K562 (cell line): ENCODE measurements around the gene USP7.

Experiments
- ESRRA ChIP-seq: fragments of 450-650 bp; IDR thresholded peaks from 2 replicates; pipeline ENCODE4 v1.6.1; 2014; ENCODE audit warnings: low read depth, mild to moderate bottlenecking, moderate library complexity, borderline replicate concordance
- FOXP1 ChIP-seq: sonication (generic); formaldehyde crosslinking; IDR thresholded peaks from 2 replicates; pipeline ENCODE4 v1.8.0; 2022; ENCODE audit warnings: mild to moderate bottlenecking, missing genetic modification reagents
- KDM1A ChIP-seq, 2 experiments: fragments of 450-650 bp; IDR thresholded peaks; 2 replicates each; pipeline ENCODE4 v1.6.1; 2016; ENCODE audit warnings: mild to moderate bottlenecking in 2 of 2
- SP1 ChIP-seq: sonication (generic); formaldehyde crosslinking; IDR thresholded peaks from 2 replicates; pipeline ENCODE4 v1.8.1; 2022; ENCODE audit warnings: mild to moderate bottlenecking, missing genetic modification reagents
- THRB ChIP-seq: fragments of 450-650 bp; formaldehyde crosslinking; conservative IDR thresholded peaks from 2 replicates; pipeline ENCODE4 v1.4.0; 2022; ENCODE audit warnings: mild to moderate bottlenecking, missing genetic modification characterization
- TF ChIP-seq, protein P1 (sequence below), 3 experiments: IDR thresholded peaks in 2 of 3; conservative IDR thresholded peaks in 1 of 3; 2 replicates each; pipeline ENCODE4 v1.5.1; 2011 to 2012; ENCODE audit warnings: low read length in 3 of 3, mild to moderate bottlenecking in 3 of 3, control low read depth in 2 of 3, improper control_type of control experiment in 1 of 3, inconsistent platforms in 1 of 3, low read depth in 1 of 3, mixed read lengths in 1 of 3, moderate library complexity in 1 of 3; ENCODE audit not compliant: insufficient read depth in 2 of 3
- TF ChIP-seq, protein P2 (sequence below): sonication (generic); formaldehyde crosslinking; IDR thresholded peaks from 2 replicates; pipeline ENCODE4 v1.8.0; 2022; ENCODE audit warnings: mild to moderate bottlenecking, missing genetic modification reagents

DNA sequence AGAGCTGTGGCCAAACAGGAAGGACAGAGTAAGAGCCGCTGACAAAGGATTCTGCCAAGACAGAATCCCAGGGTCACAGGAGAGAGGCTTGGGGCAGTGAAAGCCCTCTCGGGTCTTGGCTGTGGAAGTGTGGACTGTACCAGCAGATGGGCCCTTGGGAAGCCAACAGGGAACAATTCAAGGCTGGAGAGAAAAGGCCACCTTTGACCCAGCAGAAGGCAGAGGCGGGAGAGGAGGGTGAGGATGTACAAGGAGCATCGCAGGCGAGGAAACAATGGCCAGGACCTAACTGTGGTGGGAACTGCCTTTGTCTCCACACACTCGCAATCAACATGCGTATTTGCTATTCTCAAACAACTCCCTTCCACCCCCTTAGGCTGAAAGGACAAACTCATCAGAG is 110.6 kb downstream of the USP7 start:
- TF ChIP-seq, protein P1, sequence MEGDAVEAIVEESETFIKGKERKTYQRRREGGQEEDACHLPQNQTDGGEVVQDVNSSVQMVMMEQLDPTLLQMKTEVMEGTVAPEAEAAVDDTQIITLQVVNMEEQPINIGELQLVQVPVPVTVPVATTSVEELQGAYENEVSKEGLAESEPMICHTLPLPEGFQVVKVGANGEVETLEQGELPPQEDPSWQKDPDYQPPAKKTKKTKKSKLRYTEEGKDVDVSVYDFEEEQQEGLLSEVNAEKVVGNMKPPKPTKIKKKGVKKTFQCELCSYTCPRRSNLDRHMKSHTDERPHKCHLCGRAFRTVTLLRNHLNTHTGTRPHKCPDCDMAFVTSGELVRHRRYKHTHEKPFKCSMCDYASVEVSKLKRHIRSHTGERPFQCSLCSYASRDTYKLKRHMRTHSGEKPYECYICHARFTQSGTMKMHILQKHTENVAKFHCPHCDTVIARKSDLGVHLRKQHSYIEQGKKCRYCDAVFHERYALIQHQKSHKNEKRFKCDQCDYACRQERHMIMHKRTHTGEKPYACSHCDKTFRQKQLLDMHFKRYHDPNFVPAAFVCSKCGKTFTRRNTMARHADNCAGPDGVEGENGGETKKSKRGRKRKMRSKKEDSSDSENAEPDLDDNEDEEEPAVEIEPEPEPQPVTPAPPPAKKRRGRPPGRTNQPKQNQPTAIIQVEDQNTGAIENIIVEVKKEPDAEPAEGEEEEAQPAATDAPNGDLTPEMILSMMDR (IDR thresholded peaks at IDR 0.05 in 2 of 3, conservative IDR thresholded peaks at IDR 0.05 in 1 of 3; ENCODE audit: insufficient read depth in 2 of 3, low read depth in 1 of 3, low read length in 3 of 3): no peak
- no peak for TF ChIP-seq ESRRA
- TF ChIP-seq, protein P2, sequence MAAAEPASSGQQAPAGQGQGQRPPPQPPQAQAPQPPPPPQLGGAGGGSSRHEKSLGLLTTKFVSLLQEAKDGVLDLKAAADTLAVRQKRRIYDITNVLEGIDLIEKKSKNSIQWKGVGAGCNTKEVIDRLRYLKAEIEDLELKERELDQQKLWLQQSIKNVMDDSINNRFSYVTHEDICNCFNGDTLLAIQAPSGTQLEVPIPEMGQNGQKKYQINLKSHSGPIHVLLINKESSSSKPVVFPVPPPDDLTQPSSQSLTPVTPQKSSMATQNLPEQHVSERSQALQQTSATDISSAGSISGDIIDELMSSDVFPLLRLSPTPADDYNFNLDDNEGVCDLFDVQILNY: no peak
- TF ChIP-seq KDM1A (IDR thresholded peaks at IDR 0.05): no peak
- TF ChIP-seq FOXP1 (CRISPR knock-in tag): no peak
- no peak for TF ChIP-seq SP1
- no peak for TF ChIP-seq THRB (CRISPR knock-in tag)
